ENCODE results near the gene RABGEF1.
"Not testable (repeated sequence)": the region's sequence is repeated elsewhere in the genome, so short reads cannot be mapped to it uniquely, and the experiment has no call there.

RABGEF1 gene

DNA sequence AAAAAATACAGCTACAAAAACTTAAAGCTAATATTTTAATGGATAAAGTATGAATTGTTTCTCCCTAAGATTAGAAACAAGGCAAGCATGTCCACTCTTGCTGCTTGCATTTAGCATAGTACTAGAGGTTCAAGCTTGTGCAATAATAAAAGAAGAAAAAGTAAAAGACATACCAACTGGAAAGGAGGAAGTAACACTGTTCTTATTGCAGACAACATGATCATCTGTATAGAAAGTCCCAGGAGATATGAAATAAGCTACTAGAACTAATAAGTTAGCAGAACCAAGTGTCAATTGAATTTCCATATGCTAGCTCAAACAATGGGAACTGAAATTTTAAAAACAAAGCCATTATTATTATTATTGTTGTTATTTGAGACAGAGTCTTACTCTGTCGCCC, 20.0 kb upstream of the RABGEF1 start:
- no peak for DNase-seq (ENCODE audit: low spot score in 2 of 2)
- ATAC-seq (ENCODE audit: low read depth) = peak; percentile 76
- H3K4me3 Mint-ChIP-seq = no peak overlapping the region
- no peaks in the 10 kb centered on the region for H3K27me3 Mint-ChIP-seq
- no peak overlapping the region for H3K27ac Mint-ChIP-seq
- peaks cover 10% of the 10 kb centered on the region for H3K9me3 Mint-ChIP-seq
- peaks cover 5% of the 10 kb centered on the region for H3K4me1 Mint-ChIP-seq
- H3K36me3 Mint-ChIP-seq = peaks cover 26% of the 10 kb centered on the region

DNA sequence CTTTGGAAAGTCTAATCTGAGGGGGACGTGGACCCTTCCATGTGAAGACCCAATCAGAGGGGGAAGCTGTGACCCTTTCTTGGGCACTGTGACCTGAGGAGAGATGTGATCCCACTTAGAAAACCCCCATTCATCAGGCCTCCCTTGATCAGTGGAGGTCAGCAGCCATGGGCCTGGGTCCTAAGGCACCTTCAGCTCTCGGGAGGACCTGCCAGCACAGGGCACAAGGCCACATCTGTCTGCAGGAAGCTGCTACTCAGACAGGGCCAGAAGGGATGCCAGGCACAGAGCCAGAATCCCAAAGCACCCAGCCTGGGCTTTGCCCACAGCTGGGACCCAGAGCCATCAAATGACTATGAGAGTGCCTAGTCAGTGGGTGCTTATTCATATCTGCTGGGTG, 14.7 kb upstream of the RABGEF1 start:
- peaks cover 5% of the 10 kb centered on the region for H3K4me1 Mint-ChIP-seq
- no peaks in the 10 kb centered on the region for H3K27me3 Mint-ChIP-seq
- no peak overlapping the region for H3K4me3 Mint-ChIP-seq
- peaks cover 31% of the 10 kb centered on the region for H3K36me3 Mint-ChIP-seq
- no peak overlapping the region for H3K27ac Mint-ChIP-seq
- DNase-seq (ENCODE audit: low spot score in 2 of 2) (no peak), ATAC-seq (ENCODE audit: low read depth) (no peak)
- H3K9me3 Mint-ChIP-seq = peaks cover 16% of the 10 kb centered on the region

DNA sequence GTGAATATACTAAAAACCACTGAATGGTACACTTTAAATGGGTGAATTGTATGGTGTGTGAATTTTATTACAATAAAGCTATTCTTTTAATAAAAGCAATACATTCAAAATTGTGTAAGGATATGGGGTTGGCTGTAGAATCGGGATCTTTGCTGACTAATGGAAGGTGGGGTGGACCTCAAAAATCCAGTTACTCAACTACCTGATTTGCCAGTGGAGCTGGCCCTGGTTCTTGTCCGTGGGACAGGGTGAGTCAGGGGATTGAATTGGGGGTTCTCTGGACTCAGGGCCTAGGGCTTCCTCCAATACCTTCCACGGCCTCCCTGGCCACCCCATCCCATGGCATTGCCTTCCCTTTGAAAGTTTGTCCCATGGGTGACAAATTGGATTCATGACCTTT, 13.5 kb upstream of the RABGEF1 start:
- Mint-ChIP-seq H3K27me3 (no peaks in the 10 kb centered on the region), H3K4me1 (peaks cover 5% of the 10 kb centered on the region), H3K36me3 (peaks cover 31% of the 10 kb centered on the region), H3K4me3 (no peak overlapping the region), H3K9me3 (peaks cover 16% of the 10 kb centered on the region), H3K27ac (no peak overlapping the region)
- no peak for ATAC-seq (ENCODE audit: low read depth)
- no peak for DNase-seq (ENCODE audit: low spot score in 2 of 2)

- Mint-ChIP-seq H3K27me3 (no peaks in the 10 kb centered on the region), H3K4me3 (no peak overlapping the region), H3K27ac (peak overlapping the region; percentile 7), H3K9me3 (peaks cover 16% of the 10 kb centered on the region), H3K36me3 (peaks cover 27% of the 10 kb centered on the region), H3K4me1 (peaks cover 13% of the 10 kb centered on the region)
- DNase-seq (ENCODE audit: low spot score in 2 of 2) = no peak
- no peak for ATAC-seq (ENCODE audit: low read depth)
Measured at GRCh38 chr7:66728571-66728970, 12.0 kb upstream of the RABGEF1 start.

DNA sequence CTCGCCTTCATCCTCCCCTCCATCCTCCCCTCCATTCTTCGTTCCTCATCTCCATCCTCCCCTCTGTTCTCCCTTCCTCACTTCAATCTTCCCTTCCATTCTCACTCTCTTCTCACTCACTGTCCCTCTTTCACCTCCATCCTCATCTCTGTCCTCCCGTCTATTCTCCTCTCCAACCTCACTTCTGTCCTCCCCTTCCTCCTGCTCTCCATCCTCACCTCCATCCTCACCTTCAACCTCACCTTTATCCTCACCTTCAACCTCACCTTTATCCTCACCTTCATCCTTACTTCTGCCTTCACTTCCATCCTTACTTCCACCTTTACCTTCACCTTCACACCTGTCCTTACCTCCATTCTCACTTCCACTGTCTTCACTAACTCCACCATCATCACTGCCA, 11.3 kb upstream of the RABGEF1 start:
- H3K4me1 Mint-ChIP-seq = peaks cover 13% of the 10 kb centered on the region
- peaks cover 14% of the 10 kb centered on the region for H3K9me3 Mint-ChIP-seq
- no peak for DNase-seq (ENCODE audit: low spot score in 2 of 2)
- no peak for ATAC-seq (ENCODE audit: low read depth)
- H3K4me3 Mint-ChIP-seq = no peak overlapping the region
- H3K36me3 Mint-ChIP-seq = peaks cover 25% of the 10 kb centered on the region
- H3K27ac Mint-ChIP-seq = no peak overlapping the region
- H3K27me3 Mint-ChIP-seq = no peaks in the 10 kb centered on the region

DNA sequence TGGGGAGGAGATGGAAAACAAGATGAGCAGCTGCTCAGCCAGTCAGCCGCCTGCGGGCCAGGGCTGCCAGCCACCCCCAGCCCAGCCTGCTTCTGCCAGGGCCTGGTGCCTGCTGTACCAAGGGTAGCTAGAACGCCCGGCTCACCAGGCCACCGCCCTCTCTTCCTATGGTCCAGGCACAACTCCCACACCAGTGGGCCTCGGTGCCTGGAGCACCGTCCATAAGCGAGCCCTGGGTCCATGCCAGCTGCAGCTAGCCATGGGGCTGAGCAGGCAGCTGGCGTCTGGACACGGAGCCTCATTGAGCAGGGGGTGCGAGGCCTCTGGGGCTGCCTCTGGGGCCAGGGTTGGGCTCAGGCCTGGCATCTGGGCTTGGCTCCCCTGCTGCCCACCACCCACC, 8.5 kb upstream of the RABGEF1 start:
- Mint-ChIP-seq H3K36me3 (peaks cover 27% of the 10 kb centered on the region), H3K4me1 (peaks cover 27% of the 10 kb centered on the region), H3K9me3 (peaks cover 12% of the 10 kb centered on the region), H3K27me3 (no peaks in the 10 kb centered on the region), H3K27ac (no peak overlapping the region), H3K4me3 (no peak overlapping the region)
- DNase-seq (ENCODE audit: low spot score in 2 of 2) (no peak), ATAC-seq (ENCODE audit: low read depth) (no peak)

- Mint-ChIP-seq H3K36me3 (peaks cover 27% of the 10 kb centered on the region), H3K27me3 (no peaks in the 10 kb centered on the region), H3K4me3 (no peak overlapping the region), H3K4me1 (peaks cover 31% of the 10 kb centered on the region), H3K9me3 (peaks cover 12% of the 10 kb centered on the region), H3K27ac (no peak overlapping the region)
- DNase-seq (ENCODE audit: low spot score in 2 of 2) = no peak
- ATAC-seq (ENCODE audit: low read depth) = peak; percentile 46
Measured at GRCh38 chr7:66732439-66732838, 8.1 kb upstream of the RABGEF1 start.

- Mint-ChIP-seq H3K27ac (no peak overlapping the region), H3K9me3 (peaks cover 10% of the 10 kb centered on the region)
Measured at GRCh38 chr7:66734006-66734405, 6.5 kb upstream of the RABGEF1 start.

GRCh38 chr7:66735154-66735553, 5.4 kb upstream of the RABGEF1 start:
- no peak overlapping the region for H3K4me3 Mint-ChIP-seq
- no peaks in the 10 kb centered on the region for H3K27me3 Mint-ChIP-seq
- H3K4me1 Mint-ChIP-seq = peaks cover 31% of the 10 kb centered on the region
- ATAC-seq (ENCODE audit: low read depth) (no peak), DNase-seq (ENCODE audit: low spot score in 2 of 2) (no peak)
- peak overlapping the region; percentile 71 for H3K27ac Mint-ChIP-seq
- peaks cover 6% of the 10 kb centered on the region for H3K9me3 Mint-ChIP-seq
- H3K36me3 Mint-ChIP-seq = peaks cover 16% of the 10 kb centered on the region

More at GRCh38 chr7:66734006-66734405, 6.5 kb upstream of the RABGEF1 start:
- ATAC-seq (ENCODE audit: low read depth) (no peak), DNase-seq (ENCODE audit: low spot score in 2 of 2) (no peak)
- Mint-ChIP-seq H3K27me3 (no peaks in the 10 kb centered on the region), H3K4me1 (peaks cover 36% of the 10 kb centered on the region), H3K4me3 (no peak overlapping the region), H3K36me3 (peaks cover 21% of the 10 kb centered on the region)

GRCh38 chr7:66735850-66736249, 4.7 kb upstream of the RABGEF1 start:
- Mint-ChIP-seq H3K4me1 (peaks cover 31% of the 10 kb centered on the region), H3K4me3 (no peak overlapping the region), H3K27ac (peak overlapping the region; percentile 71)

GRCh38 chr7:66736892-66737291, 3.6 kb upstream of the RABGEF1 start:
- Mint-ChIP-seq H3K4me1 (peaks cover 35% of the 10 kb centered on the region), H3K9me3 (peaks cover 6% of the 10 kb centered on the region), H3K4me3 (peak overlapping the region; percentile 53), H3K27ac (peak overlapping the region; percentile 51), H3K27me3 (no peaks in the 10 kb centered on the region), H3K36me3 (peaks cover 16% of the 10 kb centered on the region)
- ATAC-seq (ENCODE audit: low read depth) (no peak), DNase-seq (ENCODE audit: low spot score in 2 of 2) (no peak)

More at GRCh38 chr7:66735850-66736249, 4.7 kb upstream of the RABGEF1 start:
- Mint-ChIP-seq H3K36me3 (peaks cover 16% of the 10 kb centered on the region), H3K9me3 (peaks cover 6% of the 10 kb centered on the region), H3K27me3 (no peaks in the 10 kb centered on the region)
- no peak for DNase-seq (ENCODE audit: low spot score in 2 of 2)
- ATAC-seq (ENCODE audit: low read depth) = no peak

GRCh38 chr7:66737667-66738066, 2.9 kb upstream of the RABGEF1 start:
- H3K27ac Mint-ChIP-seq = peak overlapping the region; percentile 51
- H3K4me3 Mint-ChIP-seq = peak overlapping the region; percentile 46
- peaks cover 6% of the 10 kb centered on the region for H3K9me3 Mint-ChIP-seq
- DNase-seq (ENCODE audit: low spot score in 2 of 2) (no peak), ATAC-seq (ENCODE audit: low read depth) (peak; percentile 8)
- no peaks in the 10 kb centered on the region for H3K27me3 Mint-ChIP-seq
- peaks cover 16% of the 10 kb centered on the region for H3K36me3 Mint-ChIP-seq
- H3K4me1 Mint-ChIP-seq = peaks cover 37% of the 10 kb centered on the region

DNA sequence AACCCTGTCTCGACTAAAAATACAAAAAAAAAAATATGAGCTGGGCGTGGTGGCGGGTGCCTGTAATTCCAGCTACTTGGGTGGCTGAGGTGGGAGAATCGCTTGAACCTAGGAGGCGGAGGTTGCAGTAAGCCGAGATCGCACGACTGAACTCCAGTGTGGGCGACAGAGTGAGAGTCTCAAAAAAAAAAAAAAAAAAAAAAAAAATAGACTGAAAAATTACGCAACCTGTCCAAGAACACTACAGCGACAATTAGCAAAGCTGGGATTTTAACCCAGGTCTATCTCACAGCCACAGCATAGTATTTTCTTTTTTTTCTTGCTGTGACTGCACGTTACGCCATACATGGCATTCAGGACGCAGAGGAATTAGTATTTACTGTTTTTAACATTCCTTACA, 1.1 kb upstream of the RABGEF1 start:
- Mint-ChIP-seq H3K36me3 (peaks cover 16% of the 10 kb centered on the region), H3K4me3 (peak overlapping the region; percentile 97), H3K27ac (peak overlapping the region; percentile 98), H3K4me1 (peaks cover 33% of the 10 kb centered on the region), H3K27me3 (no peaks in the 10 kb centered on the region), H3K9me3 (peaks cover 6% of the 10 kb centered on the region)
- DNase-seq (ENCODE audit: low spot score in 2 of 2) (no peak), ATAC-seq (ENCODE audit: low read depth) (no peak)

- Mint-ChIP-seq H3K9me3 (peaks cover 6% of the 10 kb centered on the region), H3K27me3 (no peaks in the 10 kb centered on the region), H3K4me1 (peaks cover 33% of the 10 kb centered on the region), H3K36me3 (peaks cover 16% of the 10 kb centered on the region), H3K4me3 (peak overlapping the region; percentile 97), H3K27ac (peak overlapping the region; percentile 98)
- no peak for ATAC-seq (ENCODE audit: low read depth)
- DNase-seq (ENCODE audit: low spot score in 2 of 2) = no peak
Measured at GRCh38 chr7:66739953-66740301, 606 bp upstream of the RABGEF1 start.

GRCh38 chr7:66740980-66741709, 612 bp downstream of the RABGEF1 start:
- H3K9me3 Mint-ChIP-seq, H3K36me3 Mint-ChIP-seq, H3K27me3 Mint-ChIP-seq: not testable (repeated sequence)
- ATAC-seq (ENCODE audit: low read depth) = peak; percentile 5
- DNase-seq (ENCODE audit: low spot score in 2 of 2) = peak; percentile 15 to 33
- Mint-ChIP-seq H3K4me3 (peak overlapping the region; percentile 97), H3K27ac (peak overlapping the region; percentile 98), H3K4me1 (peaks cover 25% of the 10 kb centered on the region)
